HAP-1 (cell line): Measurements from ENCODE around the gene PTPRG.

Source experiments
- DNase-seq, 2 experiments: peaks; one replicate each; pipeline ENCODE4 v3.0.0-alpha.2; 2016 to 2020; ENCODE audit warnings: low spot score in 2 of 2
- H3K27me3 ChIP-seq: fragments of 250-450 bp; sonication (Bioruptor Pico); 2 replicates; pipeline ENCODE4 v1.5.1; 2020; ENCODE audit warnings: low read depth, mild to moderate bottlenecking, moderate library complexity
- H3K36me3 ChIP-seq: fragments of 250-450 bp; sonication (Bioruptor Pico); replicated peaks from 2 replicates; pipeline ENCODE4 v1.5.1; 2020; ENCODE audit warnings: mild to moderate bottlenecking
- H3K4me1 ChIP-seq: fragments of 250-450 bp; sonication (Bioruptor Pico); 2 replicates; pipeline ENCODE4 v1.5.1; 2020; ENCODE audit warnings: mild to moderate bottlenecking
- H3K4me3 ChIP-seq: fragments of 250-450 bp; sonication (Bioruptor Pico); 2 replicates; pipeline ENCODE4 v1.5.1; 2020; ENCODE audit warnings: mild to moderate bottlenecking, moderate library complexity
- H3K9me3 ChIP-seq: fragments of 250-450 bp; sonication (Bioruptor Pico); 2 replicates; pipeline ENCODE4 v1.5.1; 2020; ENCODE audit warnings: mild to moderate bottlenecking, moderate library complexity
- in situ Hi-C: fragments of 300-500 bp; cut with MboI; formaldehyde crosslinking; loops from 3 replicates; pipeline ENCODE4 v1.14.3; 2020; ENCODE audit warnings: low sequenced_read_pairs, inconsistent platforms, mixed read lengths

PTPRG gene

GRCh38 chr3:61967937-61968336, 406.6 kb downstream of the PTPRG start:
- Histone ChIP-seq H3K27me3 (no peaks in the 10 kb centered on the region), H3K4me1 (0 out of 2 replicates have a peak, but pooled peaks cover 4% of the 10 kb centered on the region), H3K9me3 (no peaks in the 10 kb centered on the region), H3K4me3 (no peak overlapping the region), H3K36me3 (no peaks in the 10 kb centered on the region)
- in situ Hi-C loops, result no loop called here
- DNase-seq, result no peak

GRCh38 chr3:61974662-61975061, 413.3 kb downstream of the PTPRG start:
- Histone ChIP-seq H3K4me3 (no peak overlapping the region), H3K9me3 (no peaks in the 10 kb centered on the region), H3K36me3 (no peaks in the 10 kb centered on the region), H3K27me3 (no peaks in the 10 kb centered on the region), H3K4me1 (0 out of 2 replicates have a peak, but pooled peaks cover 4% of the 10 kb centered on the region)
- in situ Hi-C loops, result no loop called here
- no peak for DNase-seq

- H3K4me1 ChIP-seq, result 0 out of 2 replicates have a peak, but pooled peaks cover 4% of the 10 kb centered on the region
- H3K4me3 ChIP-seq, result no peak overlapping the region
- DNase-seq, result no peak
- in situ Hi-C loops, result no loop called here
- H3K9me3 ChIP-seq, result no peaks in the 10 kb centered on the region
- H3K27me3 ChIP-seq, result no peaks in the 10 kb centered on the region
- H3K36me3 ChIP-seq, result no peaks in the 10 kb centered on the region
Observed at GRCh38 chr3:61975199-61975598, 413.8 kb downstream of the PTPRG start.

- no peaks in the 10 kb centered on the region for H3K9me3 ChIP-seq
- no peak for DNase-seq
- H3K36me3 ChIP-seq, result no peaks in the 10 kb centered on the region
- no peaks in the 10 kb centered on the region for H3K27me3 ChIP-seq
- H3K4me3 ChIP-seq, result no peak overlapping the region
- in situ Hi-C loops, result no loop called here
- 0 out of 2 replicates have a peak, but pooled peaks cover 4% of the 10 kb centered on the region for H3K4me1 ChIP-seq
Observed at GRCh38 chr3:61975936-61976335, 414.6 kb downstream of the PTPRG start.

- Histone ChIP-seq H3K9me3 (no peaks in the 10 kb centered on the region), H3K4me1 (no peaks in the 10 kb centered on the region), H3K36me3 (no peaks in the 10 kb centered on the region), H3K4me3 (no peak overlapping the region), H3K27me3 (no peaks in the 10 kb centered on the region)
- in situ Hi-C loops, result no loop called here
- DNase-seq, result no peak
Observed at GRCh38 chr3:61978460-61979419, 417.4 kb downstream of the PTPRG start.

GRCh38 chr3:61979638-61980037, 418.3 kb downstream of the PTPRG start:
- in situ Hi-C loops, result no loop called here

GRCh38 chr3:61980041-61980440, 418.7 kb downstream of the PTPRG start:
- no peaks in the 10 kb centered on the region for H3K36me3 ChIP-seq
- no peak for DNase-seq
- no peak overlapping the region for H3K4me3 ChIP-seq
- no peaks in the 10 kb centered on the region for H3K9me3 ChIP-seq
- in situ Hi-C loops, result no loop called here
- no peaks in the 10 kb centered on the region for H3K4me1 ChIP-seq
- H3K27me3 ChIP-seq, result no peaks in the 10 kb centered on the region

More at GRCh38 chr3:61979638-61980037, 418.3 kb downstream of the PTPRG start:
- DNase-seq, result no peak
- Histone ChIP-seq H3K4me3 (no peak overlapping the region), H3K27me3 (no peaks in the 10 kb centered on the region), H3K36me3 (no peaks in the 10 kb centered on the region), H3K4me1 (no peaks in the 10 kb centered on the region), H3K9me3 (no peaks in the 10 kb centered on the region)

- no peaks in the 10 kb centered on the region for H3K9me3 ChIP-seq
- no peaks in the 10 kb centered on the region for H3K27me3 ChIP-seq
- H3K4me1 ChIP-seq, result no peaks in the 10 kb centered on the region
- DNase-seq, result no peak
- no peaks in the 10 kb centered on the region for H3K36me3 ChIP-seq
- no peak overlapping the region for H3K4me3 ChIP-seq
- in situ Hi-C loops, result no loop called here
Observed at GRCh38 chr3:61981060-61981459, 419.7 kb downstream of the PTPRG start.

- Histone ChIP-seq H3K4me1 (no peaks in the 10 kb centered on the region), H3K36me3 (no peaks in the 10 kb centered on the region), H3K27me3 (no peaks in the 10 kb centered on the region), H3K4me3 (no peak overlapping the region), H3K9me3 (no peaks in the 10 kb centered on the region)
- no peak for DNase-seq
- in situ Hi-C loops, result no loop called here
Observed at GRCh38 chr3:61983479-61983878, 422.1 kb downstream of the PTPRG start.

GRCh38 chr3:61985020-61985419, 423.6 kb downstream of the PTPRG start:
- no peak overlapping the region for H3K4me3 ChIP-seq
- H3K27me3 ChIP-seq, result no peaks in the 10 kb centered on the region; the same call in 1 of the 2 replicates
- no peaks in the 10 kb centered on the region for H3K4me1 ChIP-seq
- in situ Hi-C loops, result no loop called here
- H3K9me3 ChIP-seq, result no peaks in the 10 kb centered on the region
- DNase-seq, result no peak
- no peaks in the 10 kb centered on the region for H3K36me3 ChIP-seq

- no peaks in the 10 kb centered on the region for H3K4me1 ChIP-seq
- no peak for DNase-seq
- H3K36me3 ChIP-seq, result no peaks in the 10 kb centered on the region
- no peaks in the 10 kb centered on the region for H3K9me3 ChIP-seq
- H3K4me3 ChIP-seq, result no peak overlapping the region
- in situ Hi-C loops, result no loop called here
- H3K27me3 ChIP-seq, result no peaks in the 10 kb centered on the region; the same call in 1 of the 2 replicates
Observed at GRCh38 chr3:61986473-61986872, 425.1 kb downstream of the PTPRG start.

- in situ Hi-C loops, result no loop called here
- no peaks in the 10 kb centered on the region for H3K36me3 ChIP-seq
- no peak for DNase-seq
- no peaks in the 10 kb centered on the region for H3K4me1 ChIP-seq
- no peaks in the 10 kb centered on the region for H3K9me3 ChIP-seq
- no peak overlapping the region for H3K4me3 ChIP-seq
- H3K27me3 ChIP-seq, result no peaks in the 10 kb centered on the region; the same call in 1 of the 2 replicates
Observed at GRCh38 chr3:61989681-61990080, 428.3 kb downstream of the PTPRG start.

- no peaks in the 10 kb centered on the region for H3K4me1 ChIP-seq
- H3K4me3 ChIP-seq, result no peak overlapping the region
- H3K9me3 ChIP-seq, result no peaks in the 10 kb centered on the region
- no peaks in the 10 kb centered on the region for H3K36me3 ChIP-seq
- in situ Hi-C loops, result no loop called here
- no peaks in the 10 kb centered on the region; the same call in 1 of the 2 replicates for H3K27me3 ChIP-seq
- DNase-seq, result no peak
Observed at GRCh38 chr3:61990327-61991027, 429.1 kb downstream of the PTPRG start.

GRCh38 chr3:61991706-61992105, 430.3 kb downstream of the PTPRG start:
- no peaks in the 10 kb centered on the region for H3K4me1 ChIP-seq
- H3K36me3 ChIP-seq, result no peaks in the 10 kb centered on the region
- no peaks in the 10 kb centered on the region; the same call in 1 of the 2 replicates for H3K27me3 ChIP-seq
- in situ Hi-C loops, result no loop called here
- no peak overlapping the region for H3K4me3 ChIP-seq
- H3K9me3 ChIP-seq, result no peaks in the 10 kb centered on the region
- DNase-seq, result no peak
